T-helper 22 cell (primary cell): ENCODE measurements around the gene PTPN5.
"Not testable (repeated sequence)": the region's sequence is repeated elsewhere in the genome, so short reads cannot be mapped to it uniquely, and the experiment has no call there.

ENCODE experiments used
- DNase-seq: peaks from one replicate; pipeline ENCODE4 v3.0.0-alpha.2; 2020; ENCODE audit warnings: low read depth

Gene PTPN5

GRCh38 chr11:18681949-18682348, 109.6 kb downstream of the PTPN5 start:
- not testable (repeated sequence) for DNase-seq
